IMR-90 (cell line): ENCODE measurements around the gene NCAPH2. TPM values are rescaled to one million over a fixed set of nuclear protein-coding genes. Genes with fewer than 3 reads are reported as not detected.
A peak's percentile ranks its signal among the peaks of the same experiment; 100 is the strongest.

Experiments used
- ATAC-seq: fragments of 200-7000 bp; cut with Tn5 transposase; 2 replicates; pipeline ENCODE4 v1.9.1; 2020; ENCODE audit warnings: low read depth, mild to moderate bottlenecking, moderate library complexity
- BruUV-seq: library from RNA; stranded (reverse); fragments of 400-500 nt; replicated peaks from 2 replicates; lab custom pipeline; 2021; lab: Mats Ljungman, UMichigan
- CTCF ChIA-PET: fragments of 300-600 bp; formaldehyde crosslinking; extraction: SDS; loops from one replicate; lab custom pipeline; 2021; ENCODE audit warnings: antibody characterized with exemption; lab: Yijun Ruan, JAX
- POLR2A ChIA-PET: fragments of 300-600 bp; sonication (Branson Sonifier 250); formaldehyde crosslinking; loops from one replicate; lab custom pipeline; 2022; ENCODE audit warnings: antibody characterized with exemption; ENCODE audit not compliant: unreplicated experiment; lab: Charles Lee
- DNase-seq: peaks from one replicate; pipeline ENCODE4 v3.0.0; 2013
- H2AFZ ChIP-seq: replicated peaks from 2 replicates; pipeline ENCODE3; 2013; ENCODE audit warnings: low read length, mild to moderate bottlenecking; ENCODE audit not compliant: poor library complexity
- H2AK5ac ChIP-seq: 2 replicates; pipeline ENCODE4 v1.6.1; 2013; ENCODE audit warnings: low read depth, low read length, inconsistent platforms
- H2AK9ac ChIP-seq: replicated peaks from 2 replicates; pipeline ENCODE3; 2013; ENCODE audit warnings: mild to moderate bottlenecking, low read depth, low read length, moderate library complexity; ENCODE audit not compliant: poor library complexity
- H2BK120ac ChIP-seq: 2 replicates; pipeline ENCODE4 v1.6.1; 2013; ENCODE audit warnings: low read depth, low read length, inconsistent platforms
- H2BK15ac ChIP-seq: 3 replicates; pipeline ENCODE4 v1.6.1; 2013; ENCODE audit warnings: low read depth, low read length, inconsistent platforms
- H2BK20ac ChIP-seq: 2 replicates; pipeline ENCODE4 v1.6.1; 2013; ENCODE audit warnings: low read depth, mild to moderate bottlenecking, inconsistent platforms, low read length, moderate library complexity
- H2BK5ac ChIP-seq: 2 replicates; pipeline ENCODE4 v1.6.1; 2013; ENCODE audit warnings: mild to moderate bottlenecking, low read depth, low read length, inconsistent platforms; ENCODE audit not compliant: poor library complexity, severe bottlenecking
- H3K14ac ChIP-seq: replicated peaks from 2 replicates; pipeline ENCODE4 v1.6.1; 2013; ENCODE audit warnings: low read depth, low read length, inconsistent platforms
- H3K18ac ChIP-seq: 2 replicates; pipeline ENCODE4 v1.6.1; 2013; ENCODE audit warnings: low read depth, low read length, control low read depth
- H3K23ac ChIP-seq: 2 replicates; pipeline ENCODE4 v1.6.1; 2013; ENCODE audit warnings: low read depth, low read length, inconsistent platforms
- H3K27ac ChIP-seq: 2 replicates; pipeline ENCODE4 v1.5.1; 2013; ENCODE audit warnings: mild to moderate bottlenecking, control low read depth, low read length; ENCODE audit not compliant: insufficient read depth
- H3K27me3 ChIP-seq: 2 replicates; pipeline ENCODE4 v1.6.1; 2013; ENCODE audit warnings: low read length; ENCODE audit not compliant: control insufficient read depth, insufficient read depth
- H3K36me3 ChIP-seq: 2 replicates; pipeline ENCODE4 v1.6.1; 2013; ENCODE audit warnings: low read length, mixed read lengths; ENCODE audit not compliant: control insufficient read depth, insufficient read depth
- H3K4ac ChIP-seq: 2 replicates; pipeline ENCODE4 v1.6.1; 2013; ENCODE audit warnings: low read depth, low read length, inconsistent platforms
- H3K4me1 ChIP-seq: 2 replicates; pipeline ENCODE4 v1.6.1; 2013; ENCODE audit warnings: low read length, mixed read lengths; ENCODE audit not compliant: control insufficient read depth, insufficient read depth
- H3K4me2 ChIP-seq: 2 replicates; pipeline ENCODE4 v1.6.1; 2013; ENCODE audit warnings: low read depth, mild to moderate bottlenecking, control low read depth, low read length, moderate library complexity
- H3K4me3 ChIP-seq: 2 replicates; pipeline ENCODE4 v1.5.1; 2013; ENCODE audit warnings: low read depth, mild to moderate bottlenecking, control low read depth, low read length, moderate library complexity; ENCODE audit not compliant: insufficient read depth
- H3K56ac ChIP-seq: 2 replicates; pipeline ENCODE4 v1.6.1; 2013; ENCODE audit warnings: low read length, inconsistent platforms; ENCODE audit not compliant: insufficient read depth; ENCODE audit errors: extremely low read depth
- H3K79me1 ChIP-seq, 2 experiments: 2 replicates each; pipeline ENCODE4 v1.6.1; 2013; ENCODE audit warnings: low read length in 2 of 2, inconsistent platforms in 1 of 2, low read depth in 1 of 2
- H3K9ac ChIP-seq: 2 replicates; pipeline ENCODE4 v1.6.1; 2013; ENCODE audit warnings: low read depth, low read length, control low read depth
- H3K9me1 ChIP-seq: 2 replicates; pipeline ENCODE4 v1.6.1; 2013; ENCODE audit warnings: low read length, inconsistent platforms; ENCODE audit not compliant: insufficient read depth
- H3K9me3 ChIP-seq: 2 replicates; pipeline ENCODE4 v1.6.1; 2013; ENCODE audit warnings: low read length; ENCODE audit not compliant: control insufficient read depth, insufficient read depth
- H4K20me1 ChIP-seq: 2 replicates; pipeline ENCODE4 v1.6.1; 2013; ENCODE audit warnings: low read length, inconsistent platforms; ENCODE audit not compliant: insufficient read depth
- H4K5ac ChIP-seq: 2 replicates; pipeline ENCODE4 v1.6.1; 2013; ENCODE audit warnings: mild to moderate bottlenecking, low read depth, low read length, control low read depth
- H4K8ac ChIP-seq, 2 experiments: 2 replicates each; pipeline ENCODE4 v1.6.1; 2013; ENCODE audit warnings: low read depth in 2 of 2, low read length in 2 of 2, control low read depth in 1 of 2, inconsistent platforms in 1 of 2
- H4K91ac ChIP-seq: 2 replicates; pipeline ENCODE4 v1.6.1; 2013; ENCODE audit warnings: low read depth, low read length, inconsistent platforms; ENCODE audit not compliant: insufficient read depth
- BHLHE40 ChIP-seq: fragments of 150-350 bp; IDR thresholded peaks from 2 replicates; pipeline ENCODE4 v1.6.1; 2016; ENCODE audit warnings: mild to moderate bottlenecking, low read depth, low read length
- WGBS, 2 experiments: methylation state at CpG; one replicate each; pipeline versions ENCODE4 v1.1.5 to v1.1.7; 2013; ENCODE audit warnings: missing lambda C conversion rate in 2 of 2; ENCODE audit not compliant: insufficient read length in 1 of 2; ENCODE audit errors: extremely low coverage in 2 of 2; 5-methylcytosine and 5-hydroxymethylcytosine counted together
- dilution Hi-C: fragments of 300-500 bp; cut with HindIII; formaldehyde crosslinking; loops from one replicate; pipeline ENCODE4 v1.14.3; 2018; ENCODE audit warnings: low sequenced_read_pairs; ENCODE audit not compliant: unreplicated experiment
- in situ Hi-C: fragments of 300-500 bp; cut with MboI; formaldehyde crosslinking; loops from 3 replicates; pipeline ENCODE4 v1.14.3; 2019; ENCODE audit warnings: low sequenced_read_pairs, inconsistent platforms, mixed read lengths
- intact Hi-C: fragments of 100-400 bp; cut with micrococcal nuclease; formaldehyde crosslinking; loops from 2 replicates; pipeline ENCODE4 v1.10.0; 2022
- polyA plus RNA-seq, 3 experiments: library from polyadenylated mRNA; depleted of rRNA; stranded (reverse); fragments of >200 nt; gene quantifications; 2 replicates each; pipeline ENCODE4 v1.2.3, GENCODE V29; 2012; ENCODE audit warnings: low replicate concordance in 1 of 3
- total RNA-seq: library from RNA; depleted of rRNA; stranded (reverse); fragments of >200 nt; gene quantifications from 2 replicates; pipeline ENCODE4 v1.2.3, GENCODE V29; 2012

Gene NCAPH2
- total and polyA plus RNA-seq, 2 of the 4 experiments (the other 2 are of a cell fraction), result 30.2 to 38.5 TPM

- Histone ChIP-seq H3K18ac (no peak overlapping the region), H3K36me3 (peaks cover 28% of the 10 kb centered on the region; the same call in 1 of the 2 replicates), H4K8ac (no peak overlapping the region), H3K79me1 (peaks cover 0 to 29% of the 10 kb centered on the region in 2 experiments; a peak in 3 of 4 replicates), H4K91ac (no peak overlapping the region), H3K27me3 (no peaks in the 10 kb centered on the region), H3K4me1 (peaks cover 2% of the 10 kb centered on the region; the same call in 1 of the 2 replicates), H2BK15ac (no peak overlapping the region), H2AFZ (no peak overlapping the region), H3K9ac (no peak overlapping the region), H3K4me2 (no peak overlapping the region), H3K23ac (no peak overlapping the region), H2AK5ac (no peak overlapping the region), H3K4ac (no peak overlapping the region), H3K27ac (no peak overlapping the region), H3K56ac (no peak overlapping the region), H2BK120ac (no peak overlapping the region), H3K4me3 (no peak overlapping the region), H2BK5ac (no peak overlapping the region), H2AK9ac (no peak overlapping the region), H4K20me1 (no peaks in the 10 kb centered on the region; the same call in 1 of the 2 replicates), H4K5ac (no peak overlapping the region), H3K9me1 (no peaks in the 10 kb centered on the region), H3K14ac (no peak overlapping the region), H2BK20ac (no peak overlapping the region), H3K9me3 (no peaks in the 10 kb centered on the region)
- ChIA-PET POLR2A (no interaction called here), CTCF (interaction anchor here (0.5 kb wide), 1 partner anchor 37 kb away, joined by 6 read pairs; no protein-coding TSS in a partner anchor)
- in situ Hi-C loops, result no loop called here
- intact Hi-C loops, result no loop called here
- TF ChIP-seq BHLHE40, result no peak
- whole genome bisulfite sequencing, 2 experiments, result 88% methylated on average over 6 of the region's 24 CpGs; no CpG with 5 or more reads in 1 of the 2 experiments
- TSS peak; percentile 69 for BruUV-seq
- dilution Hi-C loops, result no loop called here
- DNase-seq (no peak), ATAC-seq (no peak)
Measured at GRCh38 chr22:50502628-50503474, 5.2 kb upstream of the NCAPH2 start.
